Stomach smooth muscle (tissue), 2 donors: ENCODE results near the gene GABBR2.
"Not testable (repeated sequence)": the region's sequence is repeated elsewhere in the genome, so short reads cannot be mapped to it uniquely, and the experiment has no call there.

ENCODE experiments used
- H3K27ac ChIP-seq: one replicate; pipeline ENCODE4 v1.7.0; 2013; ENCODE audit warnings: mild to moderate bottlenecking, low read length, inconsistent platforms
- H3K27me3 ChIP-seq, 2 donors: one replicate each; pipeline ENCODE4 v1.7.0; 2013; ENCODE audit warnings: low read length in 2 of 2; ENCODE audit not compliant: insufficient read depth in 2 of 2, control insufficient read depth in 1 of 2
- H3K36me3 ChIP-seq, 2 donors: one replicate each; pipeline ENCODE4 v1.7.0; 2013; ENCODE audit warnings: low read length in 2 of 2; ENCODE audit not compliant: control insufficient read depth in 2 of 2, insufficient read depth in 2 of 2
- H3K4me1 ChIP-seq: one replicate; pipeline ENCODE4 v1.7.0; 2013; ENCODE audit warnings: low read length; ENCODE audit not compliant: control insufficient read depth, insufficient read depth
- H3K4me3 ChIP-seq, 2 donors: one replicate each; pipeline ENCODE4 v1.7.0; 2013; ENCODE audit warnings: low read length in 2 of 2
- H3K9ac ChIP-seq, 2 donors: one replicate each; pipeline ENCODE4 v1.7.0; 2013; ENCODE audit warnings: low read length in 2 of 2, mild to moderate bottlenecking in 1 of 2
- H3K9me3 ChIP-seq, 2 donors: one replicate each; pipeline ENCODE4 v1.7.0; 2013; ENCODE audit warnings: low read length in 2 of 2; ENCODE audit not compliant: control insufficient read depth in 2 of 2
- donor health status: healthy.
- donor health status: Pancreatic carcinoma.

GABBR2 gene

GRCh38 chr9:98655428-98655827 is 53.3 kb downstream of the GABBR2 start:
- H3K4me1 ChIP-seq, H3K4me3 ChIP-seq, H3K9ac ChIP-seq, H3K9me3 ChIP-seq, H3K36me3 ChIP-seq, H3K27me3 ChIP-seq, H3K27ac ChIP-seq: not testable (repeated sequence)

- Histone ChIP-seq H3K4me1 (peaks cover 4% of the 10 kb centered on the region), H3K9me3 (no peaks in the 10 kb centered on the region), H3K4me3 (no peak overlapping the region), H3K9ac (no peak overlapping the region), H3K27ac (no peak overlapping the region), H3K27me3 (no peaks in the 10 kb centered on the region), H3K36me3 (no peaks in the 10 kb centered on the region)
These were observed 54.5 kb downstream of the GABBR2 start for GRCh38 chr9:98654247-98654646.

GRCh38 chr9:98652741-98653140 is 56.0 kb downstream of the GABBR2 start:
- Histone ChIP-seq H3K4me3 (no peak overlapping the region), H3K27ac (no peak overlapping the region), H3K9me3 (no peaks in the 10 kb centered on the region), H3K36me3 (no peaks in the 10 kb centered on the region), H3K27me3 (no peaks in the 10 kb centered on the region), H3K9ac (no peak overlapping the region), H3K4me1 (no peaks in the 10 kb centered on the region)

GRCh38 chr9:98652302-98652701 is 56.4 kb downstream of the GABBR2 start:
- no peaks in the 10 kb centered on the region for H3K27me3 ChIP-seq
- H3K36me3 ChIP-seq, result no peaks in the 10 kb centered on the region
- H3K27ac ChIP-seq, result no peak overlapping the region
- no peaks in the 10 kb centered on the region for H3K4me1 ChIP-seq
- no peak overlapping the region for H3K9ac ChIP-seq
- no peak overlapping the region for H3K4me3 ChIP-seq
- H3K9me3 ChIP-seq, result no peaks in the 10 kb centered on the region

- Histone ChIP-seq H3K9ac (no peak overlapping the region), H3K27me3 (peaks cover 0 to 2% of the 10 kb centered on the region in 2 donors), H3K36me3 (no peaks in the 10 kb centered on the region), H3K4me1 (no peaks in the 10 kb centered on the region), H3K4me3 (no peak overlapping the region), H3K27ac (no peak overlapping the region), H3K9me3 (no peaks in the 10 kb centered on the region)
These were observed 61.5 kb downstream of the GABBR2 start for GRCh38 chr9:98647236-98647635.

- Histone ChIP-seq H3K9me3 (no peaks in the 10 kb centered on the region), H3K9ac (no peak overlapping the region), H3K36me3 (no peaks in the 10 kb centered on the region), H3K27me3 (peaks cover 0 to 4% of the 10 kb centered on the region in 2 donors), H3K4me3 (no peak overlapping the region), H3K27ac (no peak overlapping the region), H3K4me1 (no peaks in the 10 kb centered on the region)
These were observed 64.7 kb downstream of the GABBR2 start for GRCh38 chr9:98644011-98644410.

GRCh38 chr9:98642661-98643312 is 65.9 kb downstream of the GABBR2 start:
- H3K4me1 ChIP-seq, result no peaks in the 10 kb centered on the region
- H3K9me3 ChIP-seq, result no peaks in the 10 kb centered on the region
- H3K36me3 ChIP-seq, result no peaks in the 10 kb centered on the region
- no peak overlapping the region for H3K4me3 ChIP-seq
- peaks cover 0 to 4% of the 10 kb centered on the region in 2 donors for H3K27me3 ChIP-seq
- no peak overlapping the region for H3K27ac ChIP-seq
- H3K9ac ChIP-seq, result no peak overlapping the region

GRCh38 chr9:98641695-98642094 is 67.0 kb downstream of the GABBR2 start:
- Histone ChIP-seq H3K4me1 (no peaks in the 10 kb centered on the region), H3K4me3 (no peak overlapping the region), H3K36me3 (no peaks in the 10 kb centered on the region), H3K27ac (no peak overlapping the region), H3K9me3 (no peaks in the 10 kb centered on the region), H3K9ac (no peak overlapping the region), H3K27me3 (peaks cover 0 to 4% of the 10 kb centered on the region in 2 donors)

- Histone ChIP-seq H3K27me3 (peaks cover 0 to 4% of the 10 kb centered on the region in 2 donors), H3K27ac (no peak overlapping the region), H3K9ac (no peak overlapping the region), H3K36me3 (no peaks in the 10 kb centered on the region), H3K4me1 (no peaks in the 10 kb centered on the region), H3K4me3 (no peak overlapping the region), H3K9me3 (no peaks in the 10 kb centered on the region)
These were observed 68.3 kb downstream of the GABBR2 start for GRCh38 chr9:98640394-98640793.

GRCh38 chr9:98639133-98639532 is 69.6 kb downstream of the GABBR2 start:
- H3K27ac ChIP-seq, result no peak overlapping the region

GRCh38 chr9:98637381-98637780 is 71.4 kb downstream of the GABBR2 start:
- Histone ChIP-seq H3K4me3 (no peak overlapping the region), H3K27ac (no peak overlapping the region), H3K9me3 (no peaks in the 10 kb centered on the region), H3K36me3 (no peaks in the 10 kb centered on the region), H3K4me1 (no peaks in the 10 kb centered on the region), H3K27me3 (peaks cover 0 to 2% of the 10 kb centered on the region in 2 donors), H3K9ac (no peak overlapping the region)

More at GRCh38 chr9:98639133-98639532, 69.6 kb downstream of the GABBR2 start:
- Histone ChIP-seq H3K9ac (no peak overlapping the region), H3K4me3 (no peak overlapping the region), H3K36me3 (no peaks in the 10 kb centered on the region), H3K9me3 (no peaks in the 10 kb centered on the region), H3K27me3 (peaks cover 0 to 4% of the 10 kb centered on the region in 2 donors), H3K4me1 (no peaks in the 10 kb centered on the region)
